Duodenal mucosa (tissue), 2 donors: ENCODE results near the gene CELF4.

Experiments
- H3K27ac ChIP-seq: one replicate; pipeline ENCODE4 v1.7.0; 2013; ENCODE audit warnings: low read depth, low read length
- H3K27me3 ChIP-seq, 2 donors: one replicate each; pipeline ENCODE4 v1.7.0; 2013; ENCODE audit warnings: low read length in 2 of 2, control low read depth in 1 of 2; ENCODE audit not compliant: insufficient read depth in 2 of 2, control insufficient read depth in 1 of 2
- H3K36me3 ChIP-seq, 2 donors: one replicate each; pipeline ENCODE4 v1.7.0; 2013; ENCODE audit warnings: low read length in 2 of 2, control low read depth in 1 of 2; ENCODE audit not compliant: insufficient read depth in 2 of 2, control insufficient read depth in 1 of 2
- H3K4me1 ChIP-seq, 2 donors: one replicate each; pipeline ENCODE4 v1.7.0; 2013; ENCODE audit warnings: low read length in 2 of 2, control low read depth in 1 of 2; ENCODE audit not compliant: insufficient read depth in 2 of 2, control insufficient read depth in 1 of 2
- H3K4me3 ChIP-seq, 2 donors: one replicate each; pipeline ENCODE4 v1.7.0; 2013; ENCODE audit warnings: low read length in 2 of 2, low read depth in 1 of 2
- H3K9ac ChIP-seq, 2 donors: one replicate each; pipeline ENCODE4 v1.7.0; 2013; ENCODE audit warnings: low read length in 2 of 2, low read depth in 1 of 2
- H3K9me3 ChIP-seq, 2 donors: one replicate each; pipeline ENCODE4 v1.7.0; 2013; ENCODE audit warnings: low read length in 2 of 2, control low read depth in 1 of 2; ENCODE audit not compliant: control insufficient read depth in 1 of 2

The CELF4 gene

GRCh38 chr18:37511721-37512298 is 53.8 kb downstream of the CELF4 start:
- Histone ChIP-seq H3K27ac (no peak overlapping the region), H3K36me3 (no peaks in the 10 kb centered on the region), H3K4me1 (no peaks in the 10 kb centered on the region), H3K9me3 (peaks cover 0 to 6% of the 10 kb centered on the region in 2 donors), H3K27me3 (no peaks in the 10 kb centered on the region), H3K4me3 (no peak overlapping the region), H3K9ac (no peak overlapping the region)

- Histone ChIP-seq H3K4me1 (no peaks in the 10 kb centered on the region), H3K9ac (no peak overlapping the region), H3K9me3 (peaks cover 0 to 6% of the 10 kb centered on the region in 2 donors), H3K4me3 (no peak overlapping the region), H3K27me3 (no peaks in the 10 kb centered on the region), H3K27ac (no peak overlapping the region), H3K36me3 (no peaks in the 10 kb centered on the region)
These were observed 56.0 kb downstream of the CELF4 start for GRCh38 chr18:37509600-37509999.

- no peaks in the 10 kb centered on the region for H3K36me3 ChIP-seq
- H3K9ac ChIP-seq, result no peak overlapping the region
- no peak overlapping the region for H3K27ac ChIP-seq
- no peak overlapping the region for H3K4me3 ChIP-seq
- H3K4me1 ChIP-seq, result no peaks in the 10 kb centered on the region
- no peaks in the 10 kb centered on the region for H3K27me3 ChIP-seq
- peaks cover 0 to 6% of the 10 kb centered on the region in 2 donors for H3K9me3 ChIP-seq
These were observed 57.4 kb downstream of the CELF4 start for GRCh38 chr18:37508207-37508606.

GRCh38 chr18:37507239-37507638 is 58.4 kb downstream of the CELF4 start:
- no peaks in the 10 kb centered on the region for H3K4me1 ChIP-seq
- no peak overlapping the region for H3K27ac ChIP-seq
- H3K9me3 ChIP-seq, result peaks cover 0 to 6% of the 10 kb centered on the region in 2 donors
- H3K36me3 ChIP-seq, result no peaks in the 10 kb centered on the region
- no peak overlapping the region for H3K9ac ChIP-seq
- no peaks in the 10 kb centered on the region for H3K27me3 ChIP-seq
- no peak overlapping the region for H3K4me3 ChIP-seq

GRCh38 chr18:37506001-37506400 is 59.6 kb downstream of the CELF4 start:
- Histone ChIP-seq H3K9ac (no peak overlapping the region), H3K9me3 (peaks cover 0 to 6% of the 10 kb centered on the region in 2 donors), H3K27me3 (no peaks in the 10 kb centered on the region), H3K4me1 (no peaks in the 10 kb centered on the region), H3K27ac (no peak overlapping the region), H3K36me3 (no peaks in the 10 kb centered on the region), H3K4me3 (no peak overlapping the region)

- H3K27me3 ChIP-seq, result no peaks in the 10 kb centered on the region
- no peaks in the 10 kb centered on the region for H3K4me1 ChIP-seq
- H3K9me3 ChIP-seq, result peaks cover 0 to 6% of the 10 kb centered on the region in 2 donors
- H3K4me3 ChIP-seq, result no peak overlapping the region
- no peak overlapping the region for H3K9ac ChIP-seq
- no peak overlapping the region for H3K27ac ChIP-seq
- no peaks in the 10 kb centered on the region for H3K36me3 ChIP-seq
These were observed 60.3 kb downstream of the CELF4 start for GRCh38 chr18:37505321-37505720.

GRCh38 chr18:37502601-37503000 is 63.0 kb downstream of the CELF4 start:
- Histone ChIP-seq H3K9me3 (no peaks in the 10 kb centered on the region), H3K4me1 (no peaks in the 10 kb centered on the region), H3K27me3 (peaks cover 0 to 4% of the 10 kb centered on the region in 2 donors), H3K27ac (no peak overlapping the region), H3K9ac (no peak overlapping the region), H3K4me3 (no peak overlapping the region), H3K36me3 (no peaks in the 10 kb centered on the region)

GRCh38 chr18:37502036-37502435 is 63.6 kb downstream of the CELF4 start:
- H3K27me3 ChIP-seq, result peaks cover 0 to 4% of the 10 kb centered on the region in 2 donors
- H3K27ac ChIP-seq, result no peak overlapping the region
- no peaks in the 10 kb centered on the region for H3K4me1 ChIP-seq
- no peaks in the 10 kb centered on the region for H3K9me3 ChIP-seq
- H3K4me3 ChIP-seq, result no peak overlapping the region
- no peak overlapping the region for H3K9ac ChIP-seq
- no peaks in the 10 kb centered on the region for H3K36me3 ChIP-seq

- Histone ChIP-seq H3K27me3 (peaks cover 0 to 4% of the 10 kb centered on the region in 2 donors), H3K27ac (no peak overlapping the region)
These were observed 64.5 kb downstream of the CELF4 start for GRCh38 chr18:37501136-37501535.

GRCh38 chr18:37499913-37500312 is 65.7 kb downstream of the CELF4 start:
- no peak overlapping the region for H3K27ac ChIP-seq
- peaks cover 0 to 4% of the 10 kb centered on the region in 2 donors for H3K27me3 ChIP-seq

More at GRCh38 chr18:37501136-37501535, 64.5 kb downstream of the CELF4 start:
- H3K4me1 ChIP-seq, result no peaks in the 10 kb centered on the region
- H3K9me3 ChIP-seq, result no peaks in the 10 kb centered on the region
- H3K9ac ChIP-seq, result no peak overlapping the region
- H3K36me3 ChIP-seq, result no peaks in the 10 kb centered on the region
- H3K4me3 ChIP-seq, result no peak overlapping the region

More at GRCh38 chr18:37499913-37500312, 65.7 kb downstream of the CELF4 start:
- Histone ChIP-seq H3K9me3 (no peaks in the 10 kb centered on the region), H3K4me3 (no peak overlapping the region), H3K36me3 (no peaks in the 10 kb centered on the region), H3K9ac (no peak overlapping the region), H3K4me1 (no peaks in the 10 kb centered on the region)
